ENCODE measurements around the gene CCNL2.

GRCh38 chr1:1356796-1357401 lies 42.2 kb downstream of the CCNL2 start:
- TF ChIP-seq CTCF (IDR thresholded peaks at IDR 0.05) (no peak), ESRRA (IDR thresholded peaks at IDR 0.05; ENCODE audit: borderline replicate concordance, low read length) (no peak), RCOR1 (IDR thresholded peaks at IDR 0.05; ENCODE audit: low read depth, low read length) (no peak), ELK1 (IDR thresholded peaks at IDR 0.05; ENCODE audit: low read depth, low read length) (no peak), KDM5A (IDR thresholded peaks at IDR 0.05) (no peak), POLR2A (IDR thresholded peaks at IDR 0.05; ENCODE audit: low read length) (no peak), GATA3 (IDR thresholded peaks at IDR 0.05; ENCODE audit: borderline replicate concordance) (no peak), MYC (IDR thresholded peaks at IDR 0.05; ENCODE audit: borderline replicate concordance, low read length) (no peak), RAD21 (conservative IDR thresholded peaks at IDR 0.05 in 1 of 2, IDR thresholded peaks at IDR 0.05 in 1 of 2) (no peak)
